H9 (cell line): ENCODE measurements around the gene C1RL. TPM values are rescaled to one million over a fixed set of nuclear protein-coding genes. Genes with fewer than 3 reads are reported as not detected.

Experiments
- DNase-seq: peaks from one replicate; pipeline ENCODE4 v3.0.0-alpha.2; 2017
- H2AFZ ChIP-seq: one replicate; pipeline ENCODE4 v1.6.1; 2013; ENCODE audit warnings: mild to moderate bottlenecking, low read length, control low read depth, moderate library complexity
- H2AK5ac ChIP-seq: 2 replicates; pipeline ENCODE4 v1.6.1; 2013; ENCODE audit warnings: low read length, control low read depth, mixed read lengths; ENCODE audit not compliant: insufficient read length
- H2BK120ac ChIP-seq: one replicate; pipeline ENCODE4 v1.6.1; 2013; ENCODE audit warnings: low read depth, mild to moderate bottlenecking, low read length, control low read depth, inconsistent platforms; ENCODE audit not compliant: poor library complexity, severe bottlenecking
- H2BK12ac ChIP-seq: 2 replicates; pipeline ENCODE4 v1.6.1; 2013; ENCODE audit warnings: low read length, control low read depth, mixed read lengths, low read depth; ENCODE audit not compliant: insufficient read length
- H2BK15ac ChIP-seq: 2 replicates; pipeline ENCODE4 v1.6.1; 2013; ENCODE audit warnings: low read depth, low read length, control low read depth
- H2BK20ac ChIP-seq: one replicate; pipeline ENCODE4 v1.6.1; 2013; ENCODE audit warnings: low read depth, mild to moderate bottlenecking, low read length, control low read depth, inconsistent platforms; ENCODE audit not compliant: poor library complexity, severe bottlenecking
- H2BK5ac ChIP-seq: 2 replicates; pipeline ENCODE4 v1.6.1; 2013; ENCODE audit warnings: low read length, control low read depth, mixed read lengths; ENCODE audit not compliant: insufficient read length
- H3K14ac ChIP-seq: 2 replicates; pipeline ENCODE4 v1.6.1; 2013; ENCODE audit warnings: low read length, control low read depth; ENCODE audit not compliant: insufficient read depth
- H3K18ac ChIP-seq: 2 replicates; pipeline ENCODE4 v1.6.1; 2013; ENCODE audit warnings: low read depth, mild to moderate bottlenecking, mixed read lengths, low read length, control low read depth; ENCODE audit not compliant: insufficient read length
- H3K23ac ChIP-seq: 2 replicates; pipeline ENCODE4 v1.6.1; 2013; ENCODE audit warnings: low read length, control low read depth, mixed read lengths, low read depth; ENCODE audit not compliant: insufficient read length
- H3K23me2 ChIP-seq: 2 replicates; pipeline ENCODE4 v1.6.1; 2013; ENCODE audit warnings: low read depth, mild to moderate bottlenecking, mixed read lengths, low read length, control low read depth; ENCODE audit not compliant: insufficient read length, poor library complexity, severe bottlenecking
- H3K27ac ChIP-seq: 2 replicates; pipeline ENCODE4 v1.5.1; 2013; ENCODE audit warnings: low read length, control low read depth, mixed read lengths, low read depth; ENCODE audit not compliant: insufficient read length
- H3K27me3 ChIP-seq: 2 replicates; pipeline ENCODE4 v1.6.1; 2013; ENCODE audit warnings: low read length, control low read depth, inconsistent platforms; ENCODE audit not compliant: insufficient read depth
- H3K4ac ChIP-seq: 2 replicates; pipeline ENCODE4 v1.6.1; 2013; ENCODE audit warnings: low read depth, mild to moderate bottlenecking, control low read depth, inconsistent platforms, low read length, moderate library complexity
- H3K4me1 ChIP-seq: 2 replicates; pipeline ENCODE4 v1.6.1; 2013; ENCODE audit warnings: low read length, control low read depth, inconsistent platforms; ENCODE audit not compliant: insufficient read depth
- H3K4me2 ChIP-seq: 2 replicates; pipeline ENCODE4 v1.6.1; 2013; ENCODE audit warnings: low read length, control low read depth, mixed read lengths; ENCODE audit not compliant: insufficient read length, insufficient read depth
- H3K56ac ChIP-seq: 2 replicates; pipeline ENCODE4 v1.6.1; 2013; ENCODE audit warnings: low read depth, mild to moderate bottlenecking, mixed read lengths, low read length, control low read depth; ENCODE audit not compliant: insufficient read length
- H3K79me1 ChIP-seq: 2 replicates; pipeline ENCODE4 v1.6.1; 2013; ENCODE audit warnings: low read depth, mild to moderate bottlenecking, moderate library complexity, low read length, control low read depth, inconsistent platforms; ENCODE audit not compliant: insufficient read depth, poor library complexity, severe bottlenecking
- H3K79me2 ChIP-seq: 2 replicates; pipeline ENCODE4 v1.6.1; 2013; ENCODE audit warnings: low read length, control low read depth, inconsistent platforms; ENCODE audit not compliant: insufficient read depth
- H3K9ac ChIP-seq: 2 replicates; pipeline ENCODE4 v1.6.1; 2013; ENCODE audit warnings: low read length, control low read depth, mixed read lengths; ENCODE audit not compliant: insufficient read length; ENCODE audit errors: extremely low read depth
- H3K9me3 ChIP-seq: one replicate; pipeline ENCODE4 v1.6.1; 2013; ENCODE audit warnings: low read depth, low read length, inconsistent platforms; ENCODE audit not compliant: control insufficient read depth
- H3T11ph ChIP-seq: one replicate; pipeline ENCODE4 v1.6.1; 2013; ENCODE audit warnings: mild to moderate bottlenecking, low read length, control low read depth, inconsistent platforms
- H4K20me1 ChIP-seq: one replicate; pipeline ENCODE4 v1.6.1; 2013; ENCODE audit not compliant: control insufficient read depth, insufficient read length, insufficient read depth
- H4K5ac ChIP-seq: 2 replicates; pipeline ENCODE4 v1.6.1; 2013; ENCODE audit warnings: low read depth, mild to moderate bottlenecking, mixed read lengths, low read length, control low read depth; ENCODE audit not compliant: insufficient read length
- H4K8ac ChIP-seq: replicated peaks from 2 replicates; pipeline ENCODE4 v1.6.1; 2013; ENCODE audit warnings: low read length, control low read depth, mixed read lengths, low read depth; ENCODE audit not compliant: insufficient read length
- H4K91ac ChIP-seq: 2 replicates; pipeline ENCODE4 v1.6.1; 2013; ENCODE audit warnings: low read depth, mild to moderate bottlenecking, moderate library complexity, mixed read lengths, low read length, control low read depth; ENCODE audit not compliant: insufficient read length
- H3K27ac Mint-ChIP-seq, 3 experiments: 2 replicates in 2 of 3; 3 replicates in 1 of 3; pipeline ENCODE4 v1.8.0; 2020 to 2021; ENCODE audit warnings: mixed read lengths in 3 of 3, mild to moderate bottlenecking in 1 of 3, moderate library complexity in 1 of 3
- H3K27me3 Mint-ChIP-seq: 2 replicates; pipeline ENCODE4 v1.8.0; 2021; ENCODE audit warnings: low read depth, mild to moderate bottlenecking, moderate library complexity, mixed read lengths
- H3K36me3 Mint-ChIP-seq, 3 experiments: 2 replicates in 2 of 3; 3 replicates in 1 of 3; pipeline ENCODE4 v1.8.0; 2020 to 2021; ENCODE audit warnings: low read depth in 3 of 3, mixed read lengths in 3 of 3; ENCODE audit not compliant: insufficient read depth in 1 of 3
- H3K4me1 Mint-ChIP-seq, 2 experiments: 2 replicates each; pipeline ENCODE4 v1.8.0; 2020; ENCODE audit warnings: mixed read lengths in 2 of 2
- H3K4me3 Mint-ChIP-seq, 2 experiments: 2 replicates in 1 of 2; 3 replicates in 1 of 2; pipeline ENCODE4 v1.8.0; 2020 to 2021; ENCODE audit warnings: mild to moderate bottlenecking in 2 of 2, mixed read lengths in 2 of 2, moderate library complexity in 1 of 2
- H3K9me3 Mint-ChIP-seq, 2 experiments: 2 replicates in 1 of 2; 3 replicates in 1 of 2; pipeline ENCODE4 v1.8.0; 2020; ENCODE audit warnings: mild to moderate bottlenecking in 2 of 2, mixed read lengths in 2 of 2, moderate library complexity in 1 of 2
- WGBS: extraction: QIAGEN DNeasy Blood & Tissue Kit; methylation state at CpG from one replicate; pipeline ENCODE4 v1.1.7; 2013; ENCODE audit warnings: missing lambda C conversion rate, low lambda C conversion rate, mixed read lengths; ENCODE audit not compliant: insufficient read length; ENCODE audit errors: extremely low coverage; 5-methylcytosine and 5-hydroxymethylcytosine counted together
- total RNA-seq: library from RNA; stranded (reverse); gene quantifications from 2 replicates; pipeline ENCODE4 v1.2.1, GENCODE V29; 2021
- TF ChIP-seq, protein P1 (sequence below): fragments of 200-600 bp; sonication (generic); conservative IDR thresholded peaks from 3 replicates; pipeline ENCODE4 v1.8.0; 2021; ENCODE audit warnings: antibody characterized with exemption, mild to moderate bottlenecking

C1RL gene
- total RNA-seq, 1 experiment from 2014 or later: 15.1 TPM

DNA sequence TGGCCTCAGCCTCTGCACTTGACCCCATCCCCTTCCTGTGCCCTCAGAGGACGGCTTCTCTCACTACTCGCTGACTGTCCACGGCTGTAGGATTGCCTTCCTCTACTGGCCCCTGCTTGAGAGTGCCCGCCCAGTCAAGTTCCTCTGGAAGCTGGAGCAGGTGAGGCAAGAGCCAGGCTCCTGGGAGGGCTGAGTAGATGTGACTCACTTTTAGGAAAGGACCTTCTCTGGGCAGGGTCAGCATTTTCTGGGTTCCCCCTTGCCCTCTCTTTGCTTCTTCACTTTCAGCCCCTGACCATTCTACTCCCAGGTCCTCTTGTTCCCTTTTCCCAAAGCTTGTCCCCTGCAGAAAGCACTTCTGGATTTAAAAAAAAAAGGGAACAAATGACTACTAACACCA lies 28.9 kb upstream of the C1RL start:
- Mint-ChIP-seq H3K27me3 (no peaks in the 10 kb centered on the region), H3K4me3 (no peak overlapping the region), H3K36me3 (peaks cover 17 to 62% (median 33%) of the 10 kb centered on the region in 3 experiments; a peak in 6 of 7 replicates), H3K4me1 (no peaks in the 10 kb centered on the region), H3K9me3 (no peaks in the 10 kb centered on the region), H3K27ac (no peak overlapping the region)
- no peak overlapping the region for H2BK5ac ChIP-seq
- no peaks in the 10 kb centered on the region for H3K79me2 ChIP-seq
- DNase-seq: no peak
- no peaks in the 10 kb centered on the region for H3K79me1 ChIP-seq
- H3T11ph ChIP-seq: no peak overlapping the region
- H3K27ac ChIP-seq: no peak overlapping the region
- no peaks in the 10 kb centered on the region for H4K20me1 ChIP-seq
- no peak overlapping the region for H3K4me2 ChIP-seq
- no peak overlapping the region for H4K5ac ChIP-seq
- no peak overlapping the region for H4K8ac ChIP-seq
- no peak overlapping the region for H3K14ac ChIP-seq
- no peak overlapping the region for H2BK120ac ChIP-seq
- no peaks in the 10 kb centered on the region for H3K27me3 ChIP-seq
- no peak overlapping the region for H2BK20ac ChIP-seq
- no peak overlapping the region for H2AFZ ChIP-seq
- no peak overlapping the region for H3K23ac ChIP-seq
- TF ChIP-seq, protein P1, sequence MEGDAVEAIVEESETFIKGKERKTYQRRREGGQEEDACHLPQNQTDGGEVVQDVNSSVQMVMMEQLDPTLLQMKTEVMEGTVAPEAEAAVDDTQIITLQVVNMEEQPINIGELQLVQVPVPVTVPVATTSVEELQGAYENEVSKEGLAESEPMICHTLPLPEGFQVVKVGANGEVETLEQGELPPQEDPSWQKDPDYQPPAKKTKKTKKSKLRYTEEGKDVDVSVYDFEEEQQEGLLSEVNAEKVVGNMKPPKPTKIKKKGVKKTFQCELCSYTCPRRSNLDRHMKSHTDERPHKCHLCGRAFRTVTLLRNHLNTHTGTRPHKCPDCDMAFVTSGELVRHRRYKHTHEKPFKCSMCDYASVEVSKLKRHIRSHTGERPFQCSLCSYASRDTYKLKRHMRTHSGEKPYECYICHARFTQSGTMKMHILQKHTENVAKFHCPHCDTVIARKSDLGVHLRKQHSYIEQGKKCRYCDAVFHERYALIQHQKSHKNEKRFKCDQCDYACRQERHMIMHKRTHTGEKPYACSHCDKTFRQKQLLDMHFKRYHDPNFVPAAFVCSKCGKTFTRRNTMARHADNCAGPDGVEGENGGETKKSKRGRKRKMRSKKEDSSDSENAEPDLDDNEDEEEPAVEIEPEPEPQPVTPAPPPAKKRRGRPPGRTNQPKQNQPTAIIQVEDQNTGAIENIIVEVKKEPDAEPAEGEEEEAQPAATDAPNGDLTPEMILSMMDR: no peak
- no peak overlapping the region for H2BK15ac ChIP-seq
- H3K4me1 ChIP-seq: no peaks in the 10 kb centered on the region
- H3K56ac ChIP-seq: no peak overlapping the region
- WGBS: no CpG with 5 or more reads among the region's 4 CpGs
- H3K9ac ChIP-seq: no peak overlapping the region
- H4K91ac ChIP-seq: no peak overlapping the region
- H2AK5ac ChIP-seq: no peak overlapping the region
- H3K18ac ChIP-seq: no peak overlapping the region
- H3K9me3 ChIP-seq: no peaks in the 10 kb centered on the region
- H2BK12ac ChIP-seq: no peak overlapping the region
- no peak overlapping the region for H3K4ac ChIP-seq
- no peaks in the 10 kb centered on the region for H3K23me2 ChIP-seq
